Central memory CD8-positive, alpha-beta T cell (primary cell): Measurements from ENCODE around the gene KNDC1.
"Not testable (repeated sequence)": the region's sequence is repeated elsewhere in the genome, so short reads cannot be mapped to it uniquely, and the experiment has no call there.

Source experiments
- ATAC-seq: fragments of 150-1000 bp; cut with Tn5 transposase; replicated peaks from 2 replicates; pipeline ENCODE4 v1.10.0; 2022; ENCODE audit warnings: mild to moderate bottlenecking, moderate FRiP score, moderate number of reproducible peaks; ENCODE audit not compliant: poor library complexity, severe bottlenecking; ENCODE audit errors: extremely low read depth
- DNase-seq, 2 donors: peaks; one replicate each; pipeline ENCODE4 v3.0.0; 2021; ENCODE audit warnings: low spot score in 2 of 2
- H3K27ac Mint-ChIP-seq: one replicate; pipeline ENCODE4 v1.8.0; 2022; ENCODE audit warnings: low read depth, mild to moderate bottlenecking, moderate library complexity, mixed read lengths
- H3K27me3 Mint-ChIP-seq: one replicate; pipeline ENCODE4 v1.8.0; 2022; ENCODE audit warnings: mixed read lengths
- H3K36me3 Mint-ChIP-seq: one replicate; pipeline ENCODE4 v1.8.0; 2022; ENCODE audit warnings: mild to moderate bottlenecking, moderate library complexity, mixed read lengths; ENCODE audit not compliant: insufficient read depth
- H3K4me1 Mint-ChIP-seq: one replicate; pipeline ENCODE4 v1.8.0; 2022; ENCODE audit warnings: mixed read lengths
- H3K4me3 Mint-ChIP-seq: one replicate; pipeline ENCODE4 v1.8.0; 2022; ENCODE audit warnings: mild to moderate bottlenecking, moderate library complexity, mixed read lengths
- H3K9me3 Mint-ChIP-seq: one replicate; pipeline ENCODE4 v1.8.0; 2022; ENCODE audit warnings: mixed read lengths

Gene KNDC1

GRCh38 chr10:133159950-133160825 is at the start of gene KNDC1:
Gene KNDC1 (plus strand): TSS chr10:133160219. CDS start chr10:133160468, 249 bp downstream.
- no peaks in the 10 kb centered on the region for H3K9me3 Mint-ChIP-seq
- ATAC-seq (peak; percentile 61), DNase-seq (no peak)
- peaks cover 18% of the 10 kb centered on the region for H3K27me3 Mint-ChIP-seq
- peak within 1 kb of the TSS; percentile 61 for H3K4me3 Mint-ChIP-seq
- H3K27ac Mint-ChIP-seq = no peak within 1 kb of the TSS
- peaks cover 6% of the 10 kb centered on the region for H3K4me1 Mint-ChIP-seq
- no peaks in the 10 kb centered on the region for H3K36me3 Mint-ChIP-seq

- Mint-ChIP-seq H3K27ac (no peak overlapping the region), H3K4me3 (no peak overlapping the region), H3K27me3 (peaks cover 7% of the 10 kb centered on the region), H3K9me3 (peaks cover 11% of the 10 kb centered on the region), H3K36me3 (no peaks in the 10 kb centered on the region), H3K4me1 (no peaks in the 10 kb centered on the region)
- DNase-seq = no peak
- ATAC-seq = no peak
Measured at GRCh38 chr10:133110609-133111275, 49.3 kb upstream of the KNDC1 start.

GRCh38 chr10:133111640-133112039 is 48.4 kb upstream of the KNDC1 start:
- H3K27ac Mint-ChIP-seq, H3K4me3 Mint-ChIP-seq, H3K4me1 Mint-ChIP-seq, H3K36me3 Mint-ChIP-seq, DNase-seq, ATAC-seq, H3K27me3 Mint-ChIP-seq: not testable (repeated sequence)
- peaks cover 11% of the 10 kb centered on the region for H3K9me3 Mint-ChIP-seq

- DNase-seq (no peak), ATAC-seq (no peak)
- Mint-ChIP-seq H3K36me3 (no peaks in the 10 kb centered on the region), H3K4me3 (no peak overlapping the region), H3K9me3 (no peaks in the 10 kb centered on the region), H3K4me1 (no peaks in the 10 kb centered on the region), H3K27me3 (peaks cover 7% of the 10 kb centered on the region), H3K27ac (no peak overlapping the region)
Measured at GRCh38 chr10:133113146-133113830, 46.7 kb upstream of the KNDC1 start.

- no peaks in the 10 kb centered on the region for H3K36me3 Mint-ChIP-seq
- H3K4me3 Mint-ChIP-seq = no peak overlapping the region
- ATAC-seq (no peak), DNase-seq (no peak)
- H3K9me3 Mint-ChIP-seq = no peaks in the 10 kb centered on the region
- peaks cover 7% of the 10 kb centered on the region for H3K27me3 Mint-ChIP-seq
- no peak overlapping the region for H3K27ac Mint-ChIP-seq
- H3K4me1 Mint-ChIP-seq = no peaks in the 10 kb centered on the region
Measured at GRCh38 chr10:133113847-133114246, 46.2 kb upstream of the KNDC1 start.

- H3K4me1 Mint-ChIP-seq = no peaks in the 10 kb centered on the region
- no peak overlapping the region for H3K4me3 Mint-ChIP-seq
- DNase-seq = no peak
- H3K27ac Mint-ChIP-seq = no peak overlapping the region
- H3K9me3 Mint-ChIP-seq = no peaks in the 10 kb centered on the region
- no peak for ATAC-seq
- no peaks in the 10 kb centered on the region for H3K36me3 Mint-ChIP-seq
- peaks cover 7% of the 10 kb centered on the region for H3K27me3 Mint-ChIP-seq
Measured at GRCh38 chr10:133114251-133114650, 45.8 kb upstream of the KNDC1 start.

GRCh38 chr10:133114726-133115452 is 45.1 kb upstream of the KNDC1 start:
- Mint-ChIP-seq H3K27me3 (peaks cover 7% of the 10 kb centered on the region), H3K9me3 (no peaks in the 10 kb centered on the region)

GRCh38 chr10:133115453-133115842 is 44.6 kb upstream of the KNDC1 start:
- Mint-ChIP-seq H3K4me1 (no peaks in the 10 kb centered on the region), H3K9me3 (no peaks in the 10 kb centered on the region), H3K27ac (no peak overlapping the region), H3K36me3 (no peaks in the 10 kb centered on the region), H3K27me3 (peaks cover 7% of the 10 kb centered on the region), H3K4me3 (no peak overlapping the region)
- DNase-seq (no peak), ATAC-seq (no peak)

More at GRCh38 chr10:133114726-133115452, 45.1 kb upstream of the KNDC1 start:
- no peak for DNase-seq
- Mint-ChIP-seq H3K4me3 (no peak overlapping the region), H3K4me1 (no peaks in the 10 kb centered on the region), H3K36me3 (no peaks in the 10 kb centered on the region), H3K27ac (no peak overlapping the region)
- no peak for ATAC-seq

GRCh38 chr10:133115976-133116375 is 44.0 kb upstream of the KNDC1 start:
- Mint-ChIP-seq H3K4me1 (no peaks in the 10 kb centered on the region), H3K27ac (no peak overlapping the region), H3K4me3 (no peak overlapping the region), H3K9me3 (no peaks in the 10 kb centered on the region), H3K36me3 (no peaks in the 10 kb centered on the region), H3K27me3 (peaks cover 7% of the 10 kb centered on the region)
- no peak for DNase-seq
- no peak for ATAC-seq

- ATAC-seq (no peak), DNase-seq (no peak)
- H3K9me3 Mint-ChIP-seq = no peaks in the 10 kb centered on the region
- H3K36me3 Mint-ChIP-seq = no peaks in the 10 kb centered on the region
- peaks cover 7% of the 10 kb centered on the region for H3K27me3 Mint-ChIP-seq
- no peak overlapping the region for H3K4me3 Mint-ChIP-seq
- no peak overlapping the region for H3K27ac Mint-ChIP-seq
- H3K4me1 Mint-ChIP-seq = no peaks in the 10 kb centered on the region
Measured at GRCh38 chr10:133116455-133116854, 43.6 kb upstream of the KNDC1 start.

GRCh38 chr10:133117036-133117687 is 42.9 kb upstream of the KNDC1 start:
- Mint-ChIP-seq H3K27ac (no peak overlapping the region), H3K27me3 (peaks cover under 1% of the 10 kb centered on the region)

GRCh38 chr10:133117688-133118071 is 42.3 kb upstream of the KNDC1 start:
- no peaks in the 10 kb centered on the region for H3K4me1 Mint-ChIP-seq
- no peak for ATAC-seq
- H3K27me3 Mint-ChIP-seq = no peaks in the 10 kb centered on the region
- DNase-seq = no peak
- H3K4me3 Mint-ChIP-seq = no peak overlapping the region
- H3K9me3 Mint-ChIP-seq = no peaks in the 10 kb centered on the region
- H3K27ac Mint-ChIP-seq = no peak overlapping the region
- H3K36me3 Mint-ChIP-seq = no peaks in the 10 kb centered on the region

More at GRCh38 chr10:133117036-133117687, 42.9 kb upstream of the KNDC1 start:
- Mint-ChIP-seq H3K4me3 (no peak overlapping the region), H3K36me3 (no peaks in the 10 kb centered on the region), H3K4me1 (no peaks in the 10 kb centered on the region), H3K9me3 (no peaks in the 10 kb centered on the region)
- no peak for ATAC-seq
- no peak for DNase-seq
